Cardiac atrium fibroblast (primary cell): ENCODE results near the gene C1QTNF6. TPM values are rescaled to one million over a fixed set of nuclear protein-coding genes. Genes with fewer than 3 reads are reported as not detected.

Experiments
- total RNA-seq: library from RNA; depleted of rRNA; stranded (reverse); fragments of >200 nt; gene quantifications from 2 replicates; pipeline ENCODE4 v1.2.3, GENCODE V29; 2015

Gene C1QTNF6
- total RNA-seq = 20.1 and 20.4 TPM in 2 replicates

GRCh38 chr22:37187891-37188761 is at the start of gene C1QTNF6:
C1QTNF6 (minus strand) TSS chr22:37188247; CDS start chr22:37188213, 34 bp downstream.

GRCh38 chr22:37212174-37212906 is 24.3 kb upstream of the C1QTNF6 start, which contains the start of gene SSTR3:
SSTR3 (minus strand) TSS chr22:37212477; CDS start chr22:37207803, 4,674 bp downstream.

Other genes with a start within 250 kb of the C1QTNF6 start
- gene TST, start 168.8 kb downstream of the C1QTNF6 start, total RNA-seq = 49.4 and 56.7 TPM in 2 replicates
- gene MPST, start 168.5 kb downstream of the C1QTNF6 start, total RNA-seq = 109 and 111 TPM in 2 replicates
- gene KCTD17, start 136.5 kb downstream of the C1QTNF6 start, total RNA-seq = 32.1 and 35.7 TPM in 2 replicates
- gene TMPRSS6, start 78.5 kb downstream of the C1QTNF6 start, total RNA-seq = not detected in 2 replicates
- not detected in 2 replicates for gene IL2RB, start 38.3 kb downstream of the C1QTNF6 start, total RNA-seq
- gene SSTR3, start 24.2 kb upstream of the C1QTNF6 start, total RNA-seq = not detected in 2 replicates
- 61.9 and 66.1 TPM in 2 replicates for gene RAC2, start 56.0 kb upstream of the C1QTNF6 start, total RNA-seq
- not detected in 2 replicates for gene CYTH4, start 94.3 kb upstream of the C1QTNF6 start, total RNA-seq
- 0.18 and 0.81 TPM in 2 replicates for gene ELFN2, start 239.2 kb upstream of the C1QTNF6 start, total RNA-seq